Measurements from ENCODE around the gene RBPJ. TPM values are rescaled to one million over a fixed set of nuclear protein-coding genes. Genes with fewer than 3 reads are reported as not detected.

Gene RBPJ
- polyA plus RNA-seq, 1 of the 3 experiments (the other 2 are of a cell fraction), result 13.8 TPM

DNA sequence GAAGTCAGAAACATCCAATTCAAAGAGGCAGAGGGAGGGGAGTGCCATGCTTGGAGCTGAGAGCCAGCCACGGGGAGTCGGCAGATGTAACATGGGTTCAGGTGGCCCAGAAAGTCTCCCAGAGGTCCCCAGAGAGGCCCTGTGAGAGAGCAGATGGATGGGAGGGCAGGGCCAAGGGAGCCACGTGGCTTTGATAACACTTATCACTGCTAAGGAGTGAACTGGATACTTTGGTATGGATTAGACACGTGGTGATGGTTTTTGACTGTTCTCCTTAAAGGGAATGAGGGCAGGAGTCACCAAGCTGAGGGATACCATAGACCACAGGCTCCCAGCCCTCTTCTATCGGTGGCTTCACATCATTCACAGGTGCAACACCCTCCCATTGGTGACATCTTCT, 155.7 kb downstream of the RBPJ start (continued):
- TF ChIP-seq, protein P1, sequence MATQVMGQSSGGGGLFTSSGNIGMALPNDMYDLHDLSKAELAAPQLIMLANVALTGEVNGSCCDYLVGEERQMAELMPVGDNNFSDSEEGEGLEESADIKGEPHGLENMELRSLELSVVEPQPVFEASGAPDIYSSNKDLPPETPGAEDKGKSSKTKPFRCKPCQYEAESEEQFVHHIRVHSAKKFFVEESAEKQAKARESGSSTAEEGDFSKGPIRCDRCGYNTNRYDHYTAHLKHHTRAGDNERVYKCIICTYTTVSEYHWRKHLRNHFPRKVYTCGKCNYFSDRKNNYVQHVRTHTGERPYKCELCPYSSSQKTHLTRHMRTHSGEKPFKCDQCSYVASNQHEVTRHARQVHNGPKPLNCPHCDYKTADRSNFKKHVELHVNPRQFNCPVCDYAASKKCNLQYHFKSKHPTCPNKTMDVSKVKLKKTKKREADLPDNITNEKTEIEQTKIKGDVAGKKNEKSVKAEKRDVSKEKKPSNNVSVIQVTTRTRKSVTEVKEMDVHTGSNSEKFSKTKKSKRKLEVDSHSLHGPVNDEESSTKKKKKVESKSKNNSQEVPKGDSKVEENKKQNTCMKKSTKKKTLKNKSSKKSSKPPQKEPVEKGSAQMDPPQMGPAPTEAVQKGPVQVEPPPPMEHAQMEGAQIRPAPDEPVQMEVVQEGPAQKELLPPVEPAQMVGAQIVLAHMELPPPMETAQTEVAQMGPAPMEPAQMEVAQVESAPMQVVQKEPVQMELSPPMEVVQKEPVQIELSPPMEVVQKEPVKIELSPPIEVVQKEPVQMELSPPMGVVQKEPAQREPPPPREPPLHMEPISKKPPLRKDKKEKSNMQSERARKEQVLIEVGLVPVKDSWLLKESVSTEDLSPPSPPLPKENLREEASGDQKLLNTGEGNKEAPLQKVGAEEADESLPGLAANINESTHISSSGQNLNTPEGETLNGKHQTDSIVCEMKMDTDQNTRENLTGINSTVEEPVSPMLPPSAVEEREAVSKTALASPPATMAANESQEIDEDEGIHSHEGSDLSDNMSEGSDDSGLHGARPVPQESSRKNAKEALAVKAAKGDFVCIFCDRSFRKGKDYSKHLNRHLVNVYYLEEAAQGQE (IDR thresholded peaks at IDR 0.05; ENCODE audit: low read depth, low read length), result no peak
- TF ChIP-seq MXI1 (IDR thresholded peaks at IDR 0.05; ENCODE audit: low read depth, low read length), result no peak
- TF ChIP-seq, protein P2, sequence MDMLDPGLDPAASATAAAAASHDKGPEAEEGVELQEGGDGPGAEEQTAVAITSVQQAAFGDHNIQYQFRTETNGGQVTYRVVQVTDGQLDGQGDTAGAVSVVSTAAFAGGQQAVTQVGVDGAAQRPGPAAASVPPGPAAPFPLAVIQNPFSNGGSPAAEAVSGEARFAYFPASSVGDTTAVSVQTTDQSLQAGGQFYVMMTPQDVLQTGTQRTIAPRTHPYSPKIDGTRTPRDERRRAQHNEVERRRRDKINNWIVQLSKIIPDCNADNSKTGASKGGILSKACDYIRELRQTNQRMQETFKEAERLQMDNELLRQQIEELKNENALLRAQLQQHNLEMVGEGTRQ (IDR thresholded peaks at IDR 0.05; ENCODE audit: borderline replicate concordance, low read depth, low read length), result no peak
- no peak for TF ChIP-seq NRF1 (IDR thresholded peaks at IDR 0.05; ENCODE audit: low read depth, low read length)

DNA sequence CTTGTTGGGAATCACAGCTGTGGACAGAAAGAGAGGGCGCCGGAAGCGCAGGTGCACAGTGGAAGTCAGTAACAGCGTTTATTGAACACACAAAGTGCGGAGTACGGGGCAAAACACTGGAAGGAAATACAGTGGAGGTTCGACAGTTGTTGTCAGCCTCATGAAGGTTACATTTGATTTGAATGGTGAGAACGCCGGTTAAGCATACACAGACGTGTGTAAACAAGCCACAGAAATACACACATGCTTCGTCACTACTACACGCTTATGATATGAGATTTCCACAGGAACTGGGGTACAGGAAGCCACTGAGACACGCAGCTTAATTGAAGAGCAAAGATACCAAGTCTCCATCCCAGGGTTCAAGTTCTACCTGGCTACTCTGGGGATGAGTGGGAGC, 157.5 kb downstream of the RBPJ start:
- H3K4me3 ChIP-seq (ENCODE audit: low read depth in 2 of 2, low read length in 1 of 2), result no peak overlapping the region
- no peak overlapping the region for H3K4me2 ChIP-seq
- no peak for DNase-seq
- no peaks in the 10 kb centered on the region for H3K79me2 ChIP-seq (ENCODE audit: insufficient read depth)
- no peak overlapping the region for H3K27ac ChIP-seq (ENCODE audit: low read depth in 2 of 2, low read length in 1 of 2)
- H3K9me2 ChIP-seq, result no peaks in the 10 kb centered on the region
- no peaks in the 10 kb centered on the region for H4K20me1 ChIP-seq (ENCODE audit: insufficient read depth)
- CTCF ChIA-PET, result no interaction called here
- H3K36me3 ChIP-seq (replicated peaks in 1 of 2; ENCODE audit: control insufficient read depth in 1 of 2, insufficient read depth in 2 of 2, low read length in 1 of 2), result no peaks in the 10 kb centered on the region
- H3K27me3 ChIP-seq (ENCODE audit: insufficient read depth), result no peaks in the 10 kb centered on the region
- no peak overlapping the region for H3K9ac ChIP-seq
- peaks cover 0 to 2% of the 10 kb centered on the region in 2 experiments; a peak in 1 of 4 replicates for H3K4me1 ChIP-seq (ENCODE audit: control insufficient read depth in 1 of 2, insufficient read depth in 2 of 2, low read depth in 1 of 2, low read length in 1 of 2)
- H3K9me3 ChIP-seq, result no peaks in the 10 kb centered on the region
- TF ChIP-seq ELF1 (IDR thresholded peaks at IDR 0.05) (no peak), SMC3 (IDR thresholded peaks at IDR 0.05; ENCODE audit: low read depth, low read length) (no peak), TCF12 (IDR thresholded peaks at IDR 0.05) (no peak)
- H2AFZ ChIP-seq (ENCODE audit: low read depth), result no peak overlapping the region
- no peaks in the 10 kb centered on the region for H3F3A ChIP-seq (replicated peaks; ENCODE audit: insufficient read depth)
- POLR2A ChIA-PET, result no interaction called here
- WGBS (ENCODE audit: low lambda C conversion rate), result 82% methylated on average over 13 of the region's 13 CpGs

DNA sequence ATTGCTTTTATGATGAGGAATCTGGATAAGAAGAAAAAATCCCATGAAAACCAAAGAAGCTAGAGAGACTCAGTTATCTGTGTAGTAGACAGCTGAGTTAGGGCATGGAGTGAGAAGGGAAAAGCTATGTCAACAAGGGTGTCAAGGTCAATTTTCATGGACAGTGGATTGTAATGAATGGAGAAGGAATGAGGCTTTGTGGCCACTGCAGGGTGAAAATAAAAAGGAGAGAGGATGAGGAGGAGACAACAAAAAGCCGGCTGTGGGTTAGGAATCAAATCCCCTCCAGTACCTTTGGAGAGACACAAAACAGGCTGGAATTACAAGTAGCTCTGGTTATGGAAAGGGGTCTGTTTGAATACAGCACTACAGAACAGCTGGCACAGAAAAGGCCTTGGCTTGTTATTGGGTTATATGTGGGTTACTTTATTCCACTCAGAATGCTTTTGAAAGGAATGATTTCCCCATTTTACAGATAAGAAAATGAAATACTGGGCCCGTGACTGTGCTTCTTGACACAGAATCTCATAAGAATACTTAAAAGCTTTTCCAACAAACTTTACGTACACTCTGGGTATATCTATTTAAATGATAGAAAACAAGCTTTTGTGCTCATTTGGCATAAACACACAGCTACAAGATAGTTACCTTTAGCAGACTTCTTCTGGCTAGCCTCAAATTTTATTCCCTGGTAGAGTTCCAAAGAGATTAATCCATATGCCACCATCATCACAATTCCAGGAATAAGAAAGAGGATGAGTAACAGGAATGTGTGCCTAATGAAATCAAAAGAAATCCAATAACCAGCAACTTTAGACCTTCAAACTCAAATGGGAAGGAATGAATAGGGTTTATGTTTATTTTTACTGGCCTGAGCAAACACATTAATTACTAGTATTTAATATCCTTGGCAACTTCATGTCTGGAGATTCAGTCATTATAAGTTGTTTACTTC, 162.0 kb downstream of the RBPJ start:
- no peak for DNase-seq
- Histone ChIP-seq H3F3A (replicated peaks; ENCODE audit: insufficient read depth) (no peaks in the 10 kb centered on the region), H3K9ac (no peak overlapping the region), H3K4me3 (ENCODE audit: low read depth in 2 of 2, low read length in 1 of 2) (no peak overlapping the region), H3K36me3 (replicated peaks in 1 of 2; ENCODE audit: control insufficient read depth in 1 of 2, insufficient read depth in 2 of 2, low read length in 1 of 2) (no peaks in the 10 kb centered on the region), H3K9me3 (no peaks in the 10 kb centered on the region), H2AFZ (ENCODE audit: low read depth) (no peak overlapping the region), H3K27ac (ENCODE audit: low read depth in 2 of 2, low read length in 1 of 2) (peak overlapping the region in 1 of 2 experiments; percentile 39; a peak in 1 of 4 replicates), H3K4me2 (no peak overlapping the region), H3K27me3 (ENCODE audit: insufficient read depth) (no peaks in the 10 kb centered on the region), H3K9me2 (no peaks in the 10 kb centered on the region), H4K20me1 (ENCODE audit: insufficient read depth) (no peaks in the 10 kb centered on the region), H3K4me1 (ENCODE audit: control insufficient read depth in 1 of 2, insufficient read depth in 2 of 2, low read depth in 1 of 2, low read length in 1 of 2) (peaks cover 0 to 2% of the 10 kb centered on the region in 2 experiments; a peak in 1 of 4 replicates), H3K79me2 (ENCODE audit: insufficient read depth) (no peaks in the 10 kb centered on the region)
- ChIA-PET CTCF (interaction anchor here (0.7 kb wide), 1 partner anchor 447 kb away, joined by 3 read pairs; no protein-coding TSS in a partner anchor), POLR2A (no interaction called here)
- TF ChIP-seq GABPA (IDR thresholded peaks at IDR 0.05; ENCODE audit: low read depth) (no peak), RCOR1 (IDR thresholded peaks at IDR 0.05; ENCODE audit: low read length) (no peak), CHD2 (IDR thresholded peaks at IDR 0.05; ENCODE audit: low read length, partially characterized antibody) (no peak), ELF1 (IDR thresholded peaks at IDR 0.05) (no peak), GATA2 (CRISPR knock-in tag; IDR thresholded peaks at IDR 0.05) (no peak), RAD21 (IDR thresholded peaks at IDR 0.05; ENCODE audit: low read length) (no peak), TEAD4 (IDR thresholded peaks at IDR 0.05; ENCODE audit: borderline replicate concordance, insufficient read depth) (no peak), RXRA (IDR thresholded peaks at IDR 0.05; ENCODE audit: borderline replicate concordance, low read depth) (no peak), POLR2AphosphoS5 (IDR thresholded peaks at IDR 0.05; ENCODE audit: low read depth, low read length) (no peak)
- TF ChIP-seq, protein P3, sequence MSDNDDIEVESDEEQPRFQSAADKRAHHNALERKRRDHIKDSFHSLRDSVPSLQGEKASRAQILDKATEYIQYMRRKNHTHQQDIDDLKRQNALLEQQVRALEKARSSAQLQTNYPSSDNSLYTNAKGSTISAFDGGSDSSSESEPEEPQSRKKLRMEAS (IDR thresholded peaks at IDR 0.05; ENCODE audit: low read depth), result no peak
- TF ChIP-seq, protein P4, sequence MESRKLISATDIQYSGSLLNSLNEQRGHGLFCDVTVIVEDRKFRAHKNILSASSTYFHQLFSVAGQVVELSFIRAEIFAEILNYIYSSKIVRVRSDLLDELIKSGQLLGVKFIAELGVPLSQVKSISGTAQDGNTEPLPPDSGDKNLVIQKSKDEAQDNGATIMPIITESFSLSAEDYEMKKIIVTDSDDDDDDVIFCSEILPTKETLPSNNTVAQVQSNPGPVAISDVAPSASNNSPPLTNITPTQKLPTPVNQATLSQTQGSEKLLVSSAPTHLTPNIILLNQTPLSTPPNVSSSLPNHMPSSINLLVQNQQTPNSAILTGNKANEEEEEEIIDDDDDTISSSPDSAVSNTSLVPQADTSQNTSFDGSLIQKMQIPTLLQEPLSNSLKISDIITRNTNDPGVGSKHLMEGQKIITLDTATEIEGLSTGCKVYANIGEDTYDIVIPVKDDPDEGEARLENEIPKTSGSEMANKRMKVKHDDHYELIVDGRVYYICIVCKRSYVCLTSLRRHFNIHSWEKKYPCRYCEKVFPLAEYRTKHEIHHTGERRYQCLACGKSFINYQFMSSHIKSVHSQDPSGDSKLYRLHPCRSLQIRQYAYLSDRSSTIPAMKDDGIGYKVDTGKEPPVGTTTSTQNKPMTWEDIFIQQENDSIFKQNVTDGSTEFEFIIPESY (IDR thresholded peaks at IDR 0.05; ENCODE audit: borderline replicate concordance, low read depth), result no peak
- TF ChIP-seq, protein P2 (IDR thresholded peaks at IDR 0.05; ENCODE audit: borderline replicate concordance, low read depth, low read length), result no peak
- 62% methylated on average over 3 of the region's 3 CpGs for WGBS (ENCODE audit: low lambda C conversion rate)
